Prostate gland (tissue), 2 donors: Measurements from ENCODE around the gene MEF2A. TPM values are rescaled to one million over a fixed set of nuclear protein-coding genes. Genes with fewer than 3 reads are reported as not detected.

Experiments used
- DNase-seq: peaks from one replicate; pipeline ENCODE4 v3.0.0-alpha.2; 2019; ENCODE audit warnings: low spot score
- H3K27ac ChIP-seq, 2 donors: fragments of 200-600 bp; sonication (generic); 2 replicates each; pipeline ENCODE4 v1.5.1; 2017 to 2019
- H3K27me3 ChIP-seq: fragments of 200-600 bp; sonication (generic); replicated peaks from 2 replicates; pipeline ENCODE4 v1.5.1; 2019; ENCODE audit not compliant: insufficient read depth
- H3K36me3 ChIP-seq, 2 donors: fragments of 200-600 bp; sonication (generic); 1 replicate in 1 of 2; 2 replicates in 1 of 2; pipeline versions ENCODE4 v1.5.1 to v1.8.1; 2017 to 2019
- H3K4me1 ChIP-seq: fragments of 200-600 bp; sonication (generic); replicated peaks from 2 replicates; pipeline ENCODE4 v1.5.1; 2019
- H3K4me3 ChIP-seq, 2 donors: fragments of 200-600 bp; sonication (generic); 2 replicates each; pipeline ENCODE4 v1.5.1; 2017 to 2019
- H3K9me3 ChIP-seq: fragments of 200-600 bp; sonication (generic); 2 replicates; pipeline ENCODE4 v1.5.1; 2017
- CTCF ChIP-seq, 4 experiments: fragments of 200-600 bp in 2 of 4; fragments of 450-650 bp in 2 of 4; sonication (generic) in 2 of 4; IDR thresholded peaks; 1 replicate in 3 of 4; 2 replicates in 1 of 4; pipeline ENCODE4 v1.5.1; 2016 to 2019; ENCODE audit warnings: antibody characterized with exemption in 4 of 4, mild to moderate bottlenecking in 2 of 4, moderate library complexity in 2 of 4
- POLR2A ChIP-seq: fragments of 450-650 bp; IDR thresholded peaks from one replicate; pipeline ENCODE4 v1.6.1; 2016; ENCODE audit warnings: antibody characterized with exemption, mild to moderate bottlenecking
- POLR2AphosphoS5 ChIP-seq: sonication (generic); formaldehyde crosslinking; IDR thresholded peaks from one replicate; pipeline ENCODE4 v1.6.1; 2017; ENCODE audit warnings: antibody characterized with exemption
- WGBS: methylation state at CpG from one replicate; pipeline ENCODE4 v1.1.5; 2018; 5-methylcytosine and 5-hydroxymethylcytosine counted together
- intact Hi-C: fragments of 100-400 bp; cut with DNase I; formaldehyde crosslinking; loops from one replicate; pipeline ENCODE4 v1.14.2; 2022
- total RNA-seq, 2 donors: library from RNA; depleted of rRNA; stranded (reverse); fragments of >200 nt; gene quantifications; one replicate each; pipeline ENCODE4 v1.1.0, GENCODE V29; 2016

Gene MEF2A
- total RNA-seq, 2 donors from 2014 or later: 40.1 to 68.0 TPM

- H3K27ac ChIP-seq: no peak overlapping the region
- H3K4me1 ChIP-seq: no peaks in the 10 kb centered on the region
- TF ChIP-seq POLR2AphosphoS5: no peak
- no peak for TF ChIP-seq CTCF (IDR thresholded peaks at IDR 0.05)
- no peak for TF ChIP-seq POLR2A
- H3K36me3 ChIP-seq: peaks cover 0 to 3% of the 10 kb centered on the region in 2 donors
- WGBS: 87% methylated on average over 2 of the region's 2 CpGs
- no peak for DNase-seq
- H3K9me3 ChIP-seq: no peaks in the 10 kb centered on the region
- intact Hi-C loops: no loop called here
- H3K27me3 ChIP-seq: no peaks in the 10 kb centered on the region
- no peak overlapping the region for H3K4me3 ChIP-seq
Measured at GRCh38 chr15:99671926-99672635, 106.3 kb downstream of the MEF2A start.

GRCh38 chr15:99673111-99673510 lies 107.3 kb downstream of the MEF2A start:
- WGBS: 96% methylated on average over 1 of the region's 1 CpG
- Histone ChIP-seq H3K27me3 (no peaks in the 10 kb centered on the region), H3K4me1 (no peaks in the 10 kb centered on the region), H3K36me3 (peaks cover 0 to 3% of the 10 kb centered on the region in 2 donors), H3K27ac (no peak overlapping the region), H3K4me3 (no peak overlapping the region), H3K9me3 (no peaks in the 10 kb centered on the region)
- intact Hi-C loops: no loop called here
- TF ChIP-seq CTCF (IDR thresholded peaks at IDR 0.05) (no peak), POLR2A (no peak), POLR2AphosphoS5 (no peak)
- DNase-seq: no peak

- Histone ChIP-seq H3K27me3 (no peaks in the 10 kb centered on the region), H3K27ac (no peak overlapping the region), H3K4me1 (no peaks in the 10 kb centered on the region), H3K9me3 (no peaks in the 10 kb centered on the region), H3K36me3 (peaks cover 0 to 3% of the 10 kb centered on the region in 2 donors), H3K4me3 (no peak overlapping the region)
- 78% methylated on average over 2 of the region's 2 CpGs for WGBS
- TF ChIP-seq CTCF (IDR thresholded peaks at IDR 0.05): no peak
- no peak for TF ChIP-seq POLR2A
- no peak for TF ChIP-seq POLR2AphosphoS5
- intact Hi-C loops: no loop called here
- no peak for DNase-seq
Measured at GRCh38 chr15:99674279-99674678, 108.5 kb downstream of the MEF2A start.

- 66% methylated on average over 4 of the region's 4 CpGs for WGBS
- no peak for DNase-seq
- Histone ChIP-seq H3K9me3 (no peaks in the 10 kb centered on the region), H3K36me3 (peaks cover 0 to 3% of the 10 kb centered on the region in 2 donors), H3K4me1 (no peaks in the 10 kb centered on the region), H3K27me3 (no peaks in the 10 kb centered on the region), H3K27ac (peak overlapping the region; percentile 20 to 21), H3K4me3 (no peak overlapping the region)
- intact Hi-C loops: no loop called here
- no peak for TF ChIP-seq CTCF (IDR thresholded peaks at IDR 0.05)
- no peak for TF ChIP-seq POLR2A
- TF ChIP-seq POLR2AphosphoS5: no peak
Measured at GRCh38 chr15:99677540-99678134, 111.9 kb downstream of the MEF2A start.

GRCh38 chr15:99680276-99680675 lies 114.5 kb downstream of the MEF2A start:
- TF ChIP-seq POLR2AphosphoS5 (no peak), POLR2A (no peak), CTCF (IDR thresholded peaks at IDR 0.05) (no peak)
- Histone ChIP-seq H3K36me3 (peaks cover 0 to 3% of the 10 kb centered on the region in 2 donors), H3K27me3 (no peaks in the 10 kb centered on the region), H3K9me3 (no peaks in the 10 kb centered on the region), H3K4me3 (no peak overlapping the region), H3K27ac (no peak overlapping the region), H3K4me1 (no peaks in the 10 kb centered on the region)
- intact Hi-C loops: no loop called here
- no peak for DNase-seq
